ENCODE measurements around the gene JAK2.

DNA sequence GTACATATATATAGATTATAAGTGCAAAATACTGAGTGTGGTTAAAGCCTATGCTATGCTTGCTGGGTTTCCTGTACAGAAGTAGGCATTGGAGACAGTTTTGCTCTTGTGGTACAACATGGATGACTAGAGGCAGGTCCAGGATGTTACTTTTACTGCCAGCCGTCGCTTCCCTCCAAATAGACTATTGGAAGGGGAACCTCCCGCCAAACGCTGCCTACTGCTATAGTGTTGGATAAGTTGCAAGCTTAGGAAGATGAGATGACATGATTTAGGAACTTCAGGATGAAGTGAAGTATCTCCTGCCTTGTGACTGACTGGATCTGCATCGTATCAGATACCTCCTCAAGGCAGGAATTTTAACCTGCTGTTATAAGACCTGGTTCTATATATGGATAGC lies 30.9 kb downstream of the JAK2 start:
- TF ChIP-seq CTCF (IDR thresholded peaks at IDR 0.05) (no peak), POLR2A (IDR thresholded peaks at IDR 0.05) (no peak), EP300 (IDR thresholded peaks at IDR 0.05) (no peak), POLR2AphosphoS5 (IDR thresholded peaks at IDR 0.05) (no peak)
